ENCODE results near the gene MRPL16.
A peak's percentile ranks its signal among the peaks of the same experiment; 100 is the strongest.
"Not testable (repeated sequence)": the region's sequence is repeated elsewhere in the genome, so short reads cannot be mapped to it uniquely, and the experiment has no call there.

The MRPL16 gene

GRCh38 chr11:59812220-59812619 lies 1.6 kb upstream of the MRPL16 start:
- DNase-seq (ENCODE audit: low read depth in 2 of 2): no peak

- no peak for DNase-seq (ENCODE audit: low read depth in 2 of 2)
These were observed 307 bp upstream of the MRPL16 start for GRCh38 chr11:59810911-59811259.

GRCh38 chr11:59807047-59807610 lies 3.4 kb downstream of the MRPL16 start:
- no peak for DNase-seq (ENCODE audit: low read depth in 2 of 2)

- no peak for DNase-seq (ENCODE audit: low read depth in 2 of 2)
These were observed 6.5 kb downstream of the MRPL16 start for GRCh38 chr11:59804061-59804460.

- peak in 1 of 2 donors; percentile 18 for DNase-seq (ENCODE audit: low read depth in 2 of 2)
These were observed 7.9 kb downstream of the MRPL16 start for GRCh38 chr11:59802639-59803176.

GRCh38 chr11:59801981-59802638 lies 8.5 kb downstream of the MRPL16 start:
- no peak for DNase-seq (ENCODE audit: low read depth in 2 of 2)

GRCh38 chr11:59801160-59801706 lies 9.3 kb downstream of the MRPL16 start:
- DNase-seq (ENCODE audit: low read depth in 2 of 2): no peak

- no peak for DNase-seq (ENCODE audit: low read depth in 2 of 2)
These were observed 10.1 kb downstream of the MRPL16 start for GRCh38 chr11:59800390-59801025.

- DNase-seq (ENCODE audit: low read depth in 2 of 2): no peak
These were observed 16.2 kb downstream of the MRPL16 start for GRCh38 chr11:59794417-59794816.

- DNase-seq (ENCODE audit: low read depth in 2 of 2): no peak
These were observed 18.1 kb downstream of the MRPL16 start for GRCh38 chr11:59792507-59792906.

- DNase-seq (ENCODE audit: low read depth in 2 of 2): no peak
These were observed 18.9 kb downstream of the MRPL16 start for GRCh38 chr11:59791639-59792038.

- DNase-seq (ENCODE audit: low read depth in 2 of 2): no peak
These were observed 22.8 kb downstream of the MRPL16 start for GRCh38 chr11:59787816-59788215.

GRCh38 chr11:59787255-59787588 lies 23.4 kb downstream of the MRPL16 start:
- DNase-seq (ENCODE audit: low read depth in 2 of 2): no peak

- DNase-seq (ENCODE audit: low read depth in 2 of 2): no peak
These were observed 24.8 kb downstream of the MRPL16 start for GRCh38 chr11:59785818-59786217.

- not testable (repeated sequence) for DNase-seq (ENCODE audit: low read depth in 2 of 2)
These were observed 26.1 kb downstream of the MRPL16 start for GRCh38 chr11:59784441-59784840.

GRCh38 chr11:59783632-59784090 lies 26.9 kb downstream of the MRPL16 start:
- DNase-seq (ENCODE audit: low read depth in 2 of 2): no peak

GRCh38 chr11:59782080-59782479 lies 28.5 kb downstream of the MRPL16 start:
- no peak for DNase-seq (ENCODE audit: low read depth in 2 of 2)

- DNase-seq (ENCODE audit: low read depth in 2 of 2): no peak
These were observed 31.1 kb downstream of the MRPL16 start for GRCh38 chr11:59779487-59779886.

- DNase-seq (ENCODE audit: low read depth in 2 of 2): no peak
These were observed 32.5 kb downstream of the MRPL16 start for GRCh38 chr11:59778122-59778521.

GRCh38 chr11:59777104-59777503 lies 33.5 kb downstream of the MRPL16 start:
- no peak for DNase-seq (ENCODE audit: low read depth in 2 of 2)

- no peak for DNase-seq (ENCODE audit: low read depth in 2 of 2)
These were observed 34.1 kb downstream of the MRPL16 start for GRCh38 chr11:59776210-59777066.

- no peak for DNase-seq (ENCODE audit: low read depth in 2 of 2)
These were observed 37.5 kb downstream of the MRPL16 start for GRCh38 chr11:59773083-59773440.

Measured in activated CD4-positive, alpha-beta T cell treated with anti-CD3 and anti-CD28 coated beads for 24 hours (primary cell).